ENCODE measurements around the gene SLC22A9.
A peak's percentile ranks its signal among the peaks of the same experiment; 100 is the strongest.

The SLC22A9 gene

GRCh38 chr11:63445118-63445517 is 75.5 kb downstream of the SLC22A9 start:
- no peak for DNase-seq

DNA sequence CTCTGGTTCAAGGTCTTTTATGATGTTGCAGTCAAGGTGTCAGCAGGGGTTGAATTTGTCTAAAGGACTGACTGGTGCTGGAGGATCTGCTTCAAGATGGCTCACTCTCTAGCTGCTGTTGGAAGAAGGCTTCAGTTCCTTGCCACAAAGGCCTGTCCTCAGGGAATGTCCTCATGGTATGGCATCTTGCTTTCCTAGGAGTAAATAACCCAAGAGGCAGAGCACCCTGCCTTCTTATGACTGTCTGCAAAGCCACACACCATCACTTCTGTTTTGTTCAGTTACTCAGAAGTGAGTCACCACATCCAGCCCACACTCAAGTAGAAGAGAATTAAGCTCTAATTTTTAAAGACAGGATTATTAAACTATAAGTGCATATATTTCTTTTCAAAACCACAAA is 76.1 kb downstream of the SLC22A9 start:
- peak; percentile 64 to 70 (median 64) for DNase-seq

GRCh38 chr11:63448646-63449045 is 79.1 kb downstream of the SLC22A9 start:
- DNase-seq, result no peak

GRCh38 chr11:63459586-63459985 is 90.0 kb downstream of the SLC22A9 start:
- DNase-seq, result no peak
